Lower leg skin (tissue), 3 donors: ENCODE results near the gene RAX2.

Experiments
- POLR2A ChIP-seq, 2 donors: fragments of 450-650 bp; IDR thresholded peaks; one replicate each; pipeline ENCODE4 v1.6.1; 2016 to 2017; ENCODE audit warnings: antibody characterized with exemption in 2 of 2, mild to moderate bottlenecking in 1 of 2, moderate library complexity in 1 of 2
- TF ChIP-seq, protein P1 (sequence below), 3 donors: fragments of 450-650 bp; IDR thresholded peaks; one replicate each; pipeline ENCODE4 v1.5.1; 2016; ENCODE audit warnings: antibody characterized with exemption in 3 of 3, mild to moderate bottlenecking in 3 of 3, moderate library complexity in 2 of 3

DNA sequence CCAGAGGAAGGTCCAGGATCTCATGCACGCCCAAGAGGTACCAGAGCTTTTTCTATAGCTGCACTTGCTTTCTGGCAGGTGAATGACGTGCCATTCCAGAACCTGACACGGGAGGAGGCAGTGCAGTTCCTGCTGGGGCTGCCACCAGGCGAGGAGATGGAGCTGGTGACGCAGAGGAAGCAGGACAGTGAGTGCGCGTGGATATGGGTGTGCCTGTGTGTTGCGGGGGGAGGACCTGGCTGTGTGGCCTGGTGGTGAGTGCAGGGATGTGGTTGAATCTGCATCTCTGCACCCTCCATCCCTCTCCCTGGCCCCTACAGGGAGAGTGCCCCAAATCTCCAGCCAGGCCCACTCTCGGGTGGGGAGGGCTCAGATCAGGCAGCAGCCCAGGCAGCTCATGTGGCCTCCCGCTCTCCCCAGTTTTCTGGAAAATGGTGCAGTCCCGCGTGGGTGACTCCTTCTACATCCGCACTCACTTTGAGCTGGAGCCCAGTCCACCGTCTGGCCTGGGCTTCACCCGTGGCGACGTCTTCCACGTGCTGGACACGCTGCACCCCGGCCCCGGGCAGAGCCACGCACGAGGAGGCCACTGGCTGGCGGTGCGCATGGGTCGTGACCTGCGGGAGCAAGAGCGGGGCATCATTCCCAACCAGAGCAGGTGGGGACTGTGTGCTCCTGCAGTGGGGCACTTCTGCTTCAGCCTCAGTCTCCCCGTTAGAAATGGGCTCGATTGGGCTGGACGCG, 33.4 kb downstream of the RAX2 start:
- no peak for TF ChIP-seq POLR2A (IDR thresholded peaks at IDR 0.05)
- TF ChIP-seq, protein P1, sequence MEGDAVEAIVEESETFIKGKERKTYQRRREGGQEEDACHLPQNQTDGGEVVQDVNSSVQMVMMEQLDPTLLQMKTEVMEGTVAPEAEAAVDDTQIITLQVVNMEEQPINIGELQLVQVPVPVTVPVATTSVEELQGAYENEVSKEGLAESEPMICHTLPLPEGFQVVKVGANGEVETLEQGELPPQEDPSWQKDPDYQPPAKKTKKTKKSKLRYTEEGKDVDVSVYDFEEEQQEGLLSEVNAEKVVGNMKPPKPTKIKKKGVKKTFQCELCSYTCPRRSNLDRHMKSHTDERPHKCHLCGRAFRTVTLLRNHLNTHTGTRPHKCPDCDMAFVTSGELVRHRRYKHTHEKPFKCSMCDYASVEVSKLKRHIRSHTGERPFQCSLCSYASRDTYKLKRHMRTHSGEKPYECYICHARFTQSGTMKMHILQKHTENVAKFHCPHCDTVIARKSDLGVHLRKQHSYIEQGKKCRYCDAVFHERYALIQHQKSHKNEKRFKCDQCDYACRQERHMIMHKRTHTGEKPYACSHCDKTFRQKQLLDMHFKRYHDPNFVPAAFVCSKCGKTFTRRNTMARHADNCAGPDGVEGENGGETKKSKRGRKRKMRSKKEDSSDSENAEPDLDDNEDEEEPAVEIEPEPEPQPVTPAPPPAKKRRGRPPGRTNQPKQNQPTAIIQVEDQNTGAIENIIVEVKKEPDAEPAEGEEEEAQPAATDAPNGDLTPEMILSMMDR (IDR thresholded peaks at IDR 0.05), result no peak
